Endometrial microvascular endothelial cells (primary cell): ENCODE measurements around the gene PYCR2. TPM values are rescaled to one million over a fixed set of nuclear protein-coding genes. Genes with fewer than 3 reads are reported as not detected.

Experiments used
- in situ Hi-C: cut with HindIII; loops from 2 replicates; pipeline ENCODE4 v1.10.0; 2017; ENCODE audit warnings: low sequenced_read_pairs, low pct_unique_long_range_greater_than_20kb; ENCODE audit errors: inconsistent ontology term
- total RNA-seq: library from RNA; depleted of rRNA; stranded (reverse); fragments of >200 nt; gene quantifications from one replicate; pipeline ENCODE4 v1.2.3, GENCODE V29; 2015; ENCODE audit errors: inconsistent ontology term

The PYCR2 gene
- total RNA-seq, 1 donor from 2014 or later, result 57.2 TPM

GRCh38 chr1:225928186-225929175 is 4.4 kb upstream of the PYCR2 start:
- in situ Hi-C loops, result no loop called here

DNA sequence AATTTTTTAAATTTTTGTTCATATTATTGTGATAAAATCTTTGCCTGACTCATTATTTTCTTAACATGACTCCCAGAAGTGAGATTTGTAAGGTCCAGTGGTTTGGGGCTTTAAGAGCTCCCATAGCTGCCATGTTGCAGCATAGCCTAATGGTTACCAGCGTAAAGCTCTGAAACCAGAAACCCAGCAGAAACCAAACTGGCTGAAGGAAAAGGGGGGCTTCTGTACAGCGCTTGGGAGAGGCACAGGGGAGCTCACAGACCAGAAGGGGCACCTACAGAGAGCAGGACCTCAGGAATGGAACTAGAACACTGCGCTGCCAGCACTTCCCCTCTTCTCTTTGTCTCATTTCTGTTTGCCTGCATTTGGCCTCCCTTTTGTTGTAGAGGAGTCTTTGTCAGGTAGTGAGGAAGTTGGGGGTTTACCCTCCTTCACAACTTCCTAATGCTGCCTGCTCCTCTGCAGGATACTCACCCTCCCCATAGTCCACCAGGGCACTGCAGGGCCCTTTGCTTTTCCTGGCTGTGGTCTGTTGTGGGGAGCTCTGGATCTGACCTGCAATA is 2.6 kb upstream of the PYCR2 start:
- in situ Hi-C loops, result no loop called here

DNA sequence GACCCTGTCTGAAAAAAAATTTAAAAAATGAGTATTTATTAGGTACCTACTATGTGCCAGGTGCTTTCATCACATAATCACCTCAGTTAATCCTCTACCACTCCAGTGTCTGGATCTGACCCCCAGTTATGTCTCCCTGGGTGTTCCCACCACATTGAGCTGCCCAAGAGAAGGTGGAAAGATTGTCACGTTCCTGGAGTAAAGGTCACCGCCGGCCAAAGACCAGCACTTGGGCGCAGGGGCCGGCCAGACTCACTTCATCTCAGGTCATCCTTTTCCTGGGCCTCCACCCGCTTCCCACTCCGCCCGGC is 714 bp downstream of the PYCR2 start:
- in situ Hi-C loops, result no loop called here

DNA sequence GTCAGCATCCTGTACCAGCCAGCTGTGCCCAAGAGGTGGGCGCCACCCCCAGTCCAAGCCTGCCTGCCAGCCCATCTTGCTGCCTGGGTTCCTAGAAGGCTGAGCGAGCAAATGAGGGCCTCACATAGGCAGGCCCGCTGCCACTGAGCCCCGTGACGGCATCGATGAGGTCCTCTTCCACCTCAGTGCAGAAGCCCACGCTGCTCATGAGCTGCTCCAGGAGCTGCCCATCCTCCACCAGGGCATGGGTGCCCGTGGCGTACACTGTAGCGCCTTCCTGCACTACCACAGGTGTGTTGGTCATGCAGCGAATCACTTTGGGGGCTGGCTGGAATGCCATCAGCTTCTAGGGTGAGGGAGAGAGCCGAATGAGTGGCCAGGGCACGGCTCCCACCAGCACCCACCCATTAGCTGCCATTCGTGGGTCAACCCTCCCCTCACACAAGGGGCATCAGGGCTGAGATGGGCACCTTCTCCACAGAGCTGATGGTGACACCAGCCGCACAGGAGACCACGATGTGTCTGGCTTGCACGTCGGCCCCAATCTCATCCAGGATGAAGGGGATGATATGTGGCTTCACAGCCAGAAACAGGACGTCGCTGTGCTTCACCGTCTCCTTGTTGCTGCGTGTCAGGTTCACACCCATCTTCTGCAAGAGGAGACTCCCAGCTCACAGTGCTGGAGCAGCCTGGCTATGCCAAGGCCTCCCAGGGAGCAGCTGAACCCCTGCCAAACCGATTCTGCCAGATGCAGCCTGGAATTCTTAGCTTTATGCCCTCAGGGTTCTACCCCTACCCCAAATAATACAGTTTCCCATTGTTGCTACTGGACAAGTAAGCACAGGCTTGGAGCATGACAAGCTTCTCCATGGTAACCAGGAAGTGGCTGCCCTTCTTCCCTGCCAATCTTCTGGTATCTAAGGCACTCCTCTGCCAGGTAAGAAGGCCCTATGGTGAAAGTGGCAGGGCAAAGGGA is 2.0 kb downstream of the PYCR2 start:
- in situ Hi-C loops, result no loop called here

- in situ Hi-C loops, result no loop called here
Observed at GRCh38 chr1:225919906-225920305, 4.1 kb downstream of the PYCR2 start.

DNA sequence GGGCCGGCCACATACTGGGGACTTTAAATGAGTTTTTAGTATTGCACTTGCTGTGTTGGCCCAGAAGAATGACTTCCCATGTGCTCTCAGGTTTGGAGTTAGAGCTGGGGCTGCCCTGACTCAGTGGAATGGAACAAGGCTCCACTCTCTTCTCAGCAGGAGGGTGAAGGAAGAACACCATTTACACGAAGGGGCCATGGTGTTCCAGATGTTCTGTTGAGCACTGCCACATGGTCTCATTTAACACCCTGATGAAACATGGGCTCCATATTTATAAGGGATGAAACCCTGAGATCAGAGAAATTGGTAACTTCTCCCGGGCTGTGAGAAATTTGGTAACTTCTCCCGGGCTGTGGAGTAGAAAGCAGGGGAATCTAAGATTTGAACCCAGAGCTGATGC is 5.8 kb downstream of the PYCR2 start:
- in situ Hi-C loops, result no loop called here

DNA sequence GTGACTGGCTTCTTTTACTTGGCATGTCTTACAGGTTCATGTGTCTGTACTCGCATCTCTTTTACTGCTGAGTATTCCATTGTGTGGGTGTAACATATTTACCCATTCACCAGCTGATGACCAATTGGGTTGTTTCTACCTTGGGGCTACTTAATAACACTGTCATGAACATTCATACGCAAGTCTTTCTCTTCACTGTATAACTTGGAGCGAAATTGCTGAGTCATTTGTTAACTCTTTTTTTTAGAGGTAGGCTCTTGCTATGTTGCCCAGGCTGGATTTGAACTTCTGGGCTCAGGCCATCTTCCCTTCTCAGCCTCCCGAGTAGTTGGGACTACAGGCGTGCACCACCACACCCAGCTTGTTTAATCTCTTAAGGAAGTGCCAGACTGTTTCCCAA is 6.5 kb downstream of the PYCR2 start:
- in situ Hi-C loops, result no loop called here

DNA sequence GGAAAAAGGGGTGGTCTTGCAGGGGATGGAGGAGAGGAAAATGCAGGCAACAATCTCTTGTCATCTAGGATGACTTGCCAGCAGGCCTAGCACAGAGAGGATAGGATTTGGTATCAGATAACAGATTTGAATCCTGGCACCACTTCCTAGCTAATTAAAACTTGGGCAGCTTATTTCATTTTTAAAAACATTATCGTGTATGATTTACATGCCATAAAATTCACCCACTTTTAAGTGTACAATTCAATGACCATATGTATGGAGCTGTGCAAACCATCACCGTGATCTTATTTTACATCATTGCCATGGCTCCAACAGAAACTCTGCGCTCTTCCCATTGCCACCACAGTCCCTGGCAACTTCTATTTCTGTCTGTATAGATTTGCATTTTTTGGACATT is 6.9 kb downstream of the PYCR2 start:
- in situ Hi-C loops, result no loop called here

GRCh38 chr1:225915538-225915991 is 8.5 kb downstream of the PYCR2 start:
- in situ Hi-C loops, result no loop called here

DNA sequence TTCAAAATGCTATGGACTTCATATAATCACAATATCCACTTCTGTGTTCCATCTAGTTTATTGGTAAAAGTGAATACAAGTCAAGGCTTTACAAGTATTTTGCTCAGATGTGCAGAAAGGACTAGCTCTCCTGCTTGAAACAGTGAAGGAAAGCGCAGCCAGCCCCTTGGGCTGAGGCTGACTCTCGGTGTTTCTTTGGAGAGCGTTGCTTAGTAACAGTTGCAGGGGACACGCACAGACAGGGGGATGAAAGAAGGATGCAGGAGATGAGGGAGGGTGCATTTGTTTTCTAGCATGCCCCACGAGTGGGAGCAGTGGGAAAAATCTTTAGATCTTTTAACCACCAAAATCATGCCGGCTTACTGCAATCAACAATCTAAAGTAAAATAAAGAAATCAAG is 9.1 kb downstream of the PYCR2 start:
- in situ Hi-C loops, result no loop called here

GRCh38 chr1:225914391-225914790 is 9.7 kb downstream of the PYCR2 start:
- in situ Hi-C loops, result no loop called here

GRCh38 chr1:225911191-225912130 is 12.6 kb downstream of the PYCR2 start:
- in situ Hi-C loops, result no loop called here

DNA sequence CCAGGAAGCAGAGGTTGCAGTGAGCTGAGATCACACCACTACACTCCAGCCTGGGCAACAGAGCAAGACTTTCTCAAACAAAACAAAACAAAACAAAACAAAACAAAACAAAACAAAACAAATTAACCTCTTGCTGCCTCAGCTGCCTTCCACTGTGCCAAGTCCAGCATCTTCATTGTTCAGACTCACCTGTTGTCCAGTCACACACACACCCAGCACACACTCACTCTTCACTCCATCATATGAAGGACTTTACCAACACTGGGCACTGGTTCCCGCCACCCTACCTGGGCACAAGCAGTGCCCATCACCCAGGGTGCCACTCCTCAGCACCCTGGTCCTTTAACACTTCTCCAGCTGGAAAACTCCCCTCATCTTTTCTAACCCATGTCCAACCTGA is 14.6 kb downstream of the PYCR2 start:
- in situ Hi-C loops, result no loop called here

DNA sequence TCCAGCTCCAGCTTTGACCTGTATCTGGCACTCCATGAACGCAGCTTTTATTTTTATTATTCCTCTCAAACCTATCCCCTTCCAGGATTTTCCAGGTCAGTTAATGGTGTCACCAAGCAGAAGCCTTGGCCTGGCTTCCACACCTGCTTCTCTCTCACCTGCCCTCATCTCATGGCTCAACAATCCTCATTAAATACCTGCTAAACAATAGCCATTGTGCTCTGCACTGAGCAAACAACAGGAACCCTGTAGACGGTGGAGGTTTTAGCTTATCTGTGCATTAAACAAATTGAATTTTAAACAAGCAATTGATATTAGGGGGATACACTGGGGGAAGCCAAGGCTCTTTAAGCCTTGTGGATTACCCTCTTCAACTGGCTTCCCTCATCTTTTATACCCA is 15.3 kb downstream of the PYCR2 start:
- in situ Hi-C loops, result no loop called here

GRCh38 chr1:225908013-225908640 is 15.9 kb downstream of the PYCR2 start:
- in situ Hi-C loops, result no loop called here

- in situ Hi-C loops, result no loop called here
Observed at GRCh38 chr1:225907341-225907740, 16.7 kb downstream of the PYCR2 start.

GRCh38 chr1:225906467-225906866 is 17.6 kb downstream of the PYCR2 start:
- in situ Hi-C loops, result no loop called here

DNA sequence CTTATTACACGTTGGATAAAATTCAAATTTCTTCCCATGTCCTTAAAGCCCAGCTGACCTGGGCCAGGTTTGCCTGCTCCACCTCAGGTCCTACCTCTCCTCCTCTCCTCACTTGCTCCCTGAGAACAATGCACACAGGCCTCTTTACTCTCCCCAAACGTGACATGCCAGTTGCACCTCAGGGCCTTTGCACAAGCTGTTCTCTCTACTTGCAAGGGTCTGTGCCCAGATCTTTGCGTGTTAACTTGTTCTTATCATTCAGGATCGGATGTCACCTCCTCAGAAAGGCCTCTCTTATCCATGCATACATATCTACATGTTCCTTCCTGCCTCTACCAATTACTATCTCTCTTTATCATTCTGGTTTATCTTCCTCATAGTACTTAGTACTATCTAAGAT is 20.4 kb downstream of the PYCR2 start:
- in situ Hi-C loops, result no loop called here
